H1 (cell line): ENCODE data around the gene KCNMA1. TPM values are rescaled to one million over a fixed set of nuclear protein-coding genes. Genes with fewer than 3 reads are reported as not detected.

Experiments
- CTCF ChIA-PET: fragments of 300-600 bp; sonication (Branson Sonifier 250); formaldehyde crosslinking; loops from one replicate; lab custom pipeline; 2021; ENCODE audit not compliant: partially characterized antibody; lab: Charles Lee
- POLR2A ChIA-PET: fragments of 300-600 bp; sonication (Branson Sonifier 250); formaldehyde crosslinking; loops from one replicate; lab custom pipeline; 2021; ENCODE audit warnings: inconsistent platforms; ENCODE audit not compliant: partially characterized antibody; lab: Charles Lee
- DNase-seq, 2 experiments: peaks; one replicate each; pipeline versions ENCODE4 v3.0.0 to v3.0.0-alpha.2; 2010 to 2022; ENCODE audit warnings: low spot score in 2 of 2, low read depth in 1 of 2, mixed read lengths in 1 of 2
- FAIRE-seq: peaks from 2 replicates; lab custom pipeline; 2011; peaks lifted over from hg19 to GRCh38; lab: Jason Lieb, UNC
- H2AFZ ChIP-seq: 2 replicates; pipeline ENCODE4 v1.8.1; 2012; ENCODE audit warnings: low read length, inconsistent platforms
- H2AK5ac ChIP-seq: 2 replicates; pipeline ENCODE4 v1.6.1; 2013; ENCODE audit warnings: low read depth, low read length
- H2BK120ac ChIP-seq: replicated peaks from 2 replicates; pipeline ENCODE3; 2013; ENCODE audit warnings: low read depth, low read length, inconsistent platforms
- H2BK12ac ChIP-seq: 2 replicates; pipeline ENCODE4 v1.6.1; 2013; ENCODE audit warnings: low read depth, low read length
- H2BK15ac ChIP-seq: 2 replicates; pipeline ENCODE4 v1.6.1; 2013; ENCODE audit warnings: low read length
- H2BK20ac ChIP-seq: 2 replicates; pipeline ENCODE4 v1.6.1; 2013; ENCODE audit warnings: low read length
- H2BK5ac ChIP-seq: 2 replicates; pipeline ENCODE4 v1.6.1; 2013; ENCODE audit warnings: low read depth, low read length
- H3K14ac ChIP-seq: 2 replicates; pipeline ENCODE4 v1.6.1; 2013; ENCODE audit warnings: inconsistent platforms; ENCODE audit not compliant: insufficient read length
- H3K18ac ChIP-seq: 2 replicates; pipeline ENCODE4 v1.6.1; 2013; ENCODE audit warnings: low read length; ENCODE audit errors: extremely low read depth
- H3K23ac ChIP-seq: 2 replicates; pipeline ENCODE4 v1.6.1; 2013; ENCODE audit warnings: inconsistent platforms; ENCODE audit not compliant: insufficient read length
- H3K23me2 ChIP-seq: 2 replicates; pipeline ENCODE4 v1.6.1; 2013; ENCODE audit warnings: low read depth, low read length
- H3K27ac ChIP-seq: 2 replicates; pipeline ENCODE4 v1.6.1; 2011; ENCODE audit warnings: low read depth, low read length, inconsistent platforms
- H3K27me3 ChIP-seq, 4 experiments: replicated peaks in 1 of 4; 1 replicate in 1 of 4; 2 replicates in 3 of 4; pipeline versions ENCODE4 v1.6.1 to v1.8.1; 2011 to 2013; ENCODE audit warnings: low read length in 3 of 4, mild to moderate bottlenecking in 3 of 4, inconsistent platforms in 2 of 4, mixed read lengths in 2 of 4, moderate library complexity in 1 of 4; ENCODE audit not compliant: control insufficient read depth in 3 of 4, insufficient read depth in 3 of 4; ENCODE audit errors: extremely low read depth in 1 of 4
- H3K36me3 ChIP-seq, 4 experiments: 2 replicates each; pipeline versions ENCODE4 v1.6.1 to v1.8.1; 2011 to 2013; ENCODE audit warnings: mild to moderate bottlenecking in 4 of 4, low read length in 3 of 4, moderate library complexity in 2 of 4, control low read depth in 1 of 4, inconsistent platforms in 1 of 4; ENCODE audit not compliant: insufficient read depth in 4 of 4, control insufficient read depth in 2 of 4
- H3K4ac ChIP-seq: replicated peaks from 2 replicates; pipeline ENCODE3; 2013; ENCODE audit warnings: low read length, low read depth, mixed read lengths, inconsistent platforms; ENCODE audit not compliant: insufficient read length
- H3K4me1 ChIP-seq, 4 experiments: replicated peaks in 1 of 4; 1 replicate in 1 of 4; 2 replicates in 3 of 4; pipeline versions ENCODE4 v1.6.1 to v1.8.1; 2011 to 2013; ENCODE audit warnings: low read length in 3 of 4, inconsistent platforms in 2 of 4, mixed read lengths in 1 of 4; ENCODE audit not compliant: insufficient read depth in 4 of 4, control insufficient read depth in 3 of 4
- H3K4me2 ChIP-seq, 2 experiments: 2 replicates each; pipeline versions ENCODE4 v1.6.1 to v1.8.1; 2011 to 2013; ENCODE audit warnings: low read depth in 2 of 2, low read length in 2 of 2, control low read depth in 1 of 2, inconsistent platforms in 1 of 2, mild to moderate bottlenecking in 1 of 2; ENCODE audit not compliant: insufficient read depth in 1 of 2
- H3K4me3 ChIP-seq, 4 experiments: fragments of 200-600, 300-600 bp in 1 of 4; sonication (generic), shearing (Covaris generic), sonication (Bioruptor Twin) in 1 of 4; 2 replicates each; pipeline versions ENCODE4 v1.5.1 to v1.8.1; 2011 to 2016; ENCODE audit warnings: low read length in 4 of 4, low read depth in 3 of 4, control low read depth in 2 of 4, inconsistent platforms in 2 of 4, mild to moderate bottlenecking in 2 of 4, mixed read lengths in 1 of 4, moderate library complexity in 1 of 4; ENCODE audit not compliant: insufficient read depth in 2 of 4; ENCODE audit errors: extremely low read depth in 1 of 4
- H3K56ac ChIP-seq: replicated peaks from 2 replicates; pipeline ENCODE3; 2013; ENCODE audit warnings: low read depth, mild to moderate bottlenecking, mixed read lengths, low read length, inconsistent platforms; ENCODE audit not compliant: insufficient read length
- H3K79me1 ChIP-seq: 2 replicates; pipeline ENCODE4 v1.6.1; 2013; ENCODE audit warnings: low read depth, low read length, control low read depth
- H3K79me2 ChIP-seq, 2 experiments: 2 replicates each; pipeline versions ENCODE4 v1.6.1 to v1.8.1; 2012 to 2013; ENCODE audit warnings: low read length in 2 of 2, mild to moderate bottlenecking in 2 of 2, inconsistent platforms in 1 of 2; ENCODE audit not compliant: insufficient read depth in 2 of 2, control insufficient read depth in 1 of 2
- H3K9ac ChIP-seq, 4 experiments: replicated peaks in 1 of 4; 1 replicate in 1 of 4; 2 replicates in 3 of 4; pipeline versions ENCODE4 v1.6.1 to v1.8.1; 2011 to 2013; ENCODE audit warnings: low read depth in 3 of 4, low read length in 3 of 4, control low read depth in 2 of 4, mild to moderate bottlenecking in 2 of 4, moderate library complexity in 2 of 4, inconsistent platforms in 1 of 4; ENCODE audit errors: extremely low read depth in 1 of 4
- H3K9me3 ChIP-seq, 2 experiments: 2 replicates each; pipeline versions ENCODE4 v1.6.1 to v1.8.1; 2012 to 2013; ENCODE audit warnings: mild to moderate bottlenecking in 2 of 2, moderate library complexity in 2 of 2, control low read depth in 1 of 2, inconsistent platforms in 1 of 2, low read depth in 1 of 2, low read length in 1 of 2, mixed read lengths in 1 of 2; ENCODE audit not compliant: insufficient read depth in 2 of 2
- H4K20me1 ChIP-seq, 2 experiments: replicated peaks in 1 of 2; 2 replicates each; pipeline versions ENCODE3 to v1.8.1; 2011 to 2013; ENCODE audit warnings: inconsistent platforms in 2 of 2, low read length in 2 of 2, mild to moderate bottlenecking in 1 of 2; ENCODE audit not compliant: insufficient read depth in 2 of 2, control insufficient read depth in 1 of 2
- H4K5ac ChIP-seq: 2 replicates; pipeline ENCODE4 v1.6.1; 2013; ENCODE audit warnings: low read length, low read depth, mixed read lengths, inconsistent platforms; ENCODE audit not compliant: insufficient read length
- H4K8ac ChIP-seq: 2 replicates; pipeline ENCODE4 v1.8.0; 2013; ENCODE audit warnings: mild to moderate bottlenecking, moderate library complexity, low read length, inconsistent platforms; ENCODE audit not compliant: insufficient read depth; ENCODE audit errors: extremely low read depth
- H4K91ac ChIP-seq: replicated peaks from 2 replicates; pipeline ENCODE3; 2013; ENCODE audit warnings: low read length, mixed read lengths, inconsistent platforms; ENCODE audit not compliant: insufficient read length
- RAD21 ChIP-seq, 2 experiments: IDR thresholded peaks in 1 of 2; conservative IDR thresholded peaks in 1 of 2; 2 replicates each; pipeline ENCODE4 v1.6.1; 2011; ENCODE audit warnings: low read depth in 2 of 2, low read length in 2 of 2, improper control_type of control experiment in 1 of 2, inconsistent platforms in 1 of 2, mild to moderate bottlenecking in 1 of 2, moderate library complexity in 1 of 2
- TAF1 ChIP-seq: IDR thresholded peaks from 2 replicates; pipeline ENCODE4 v1.6.1; 2011; ENCODE audit warnings: mild to moderate bottlenecking, low read depth, low read length
- WGBS, 2 experiments: shearing (Covaris generic) in 1 of 2; methylation state at CpG; one replicate each; pipeline versions ENCODE4 v1.1.6 to v1.1.7; 2013 to 2015; ENCODE audit warnings: low lambda C conversion rate in 2 of 2, mixed read lengths in 2 of 2, inconsistent platforms in 1 of 2, low coverage in 1 of 2, missing lambda C conversion rate in 1 of 2; ENCODE audit not compliant: insufficient replicate concordance in 2 of 2, insufficient coverage in 1 of 2, insufficient read length in 1 of 2; ENCODE audit errors: extremely low coverage in 1 of 2, missing lambda C conversion rate in 1 of 2; 5-methylcytosine and 5-hydroxymethylcytosine counted together
- polyA plus RNA-seq, 7 experiments: library from polyadenylated mRNA; depleted of rRNA in 3 of 7; stranded (reverse) in 5 of 7; unstranded in 2 of 7; fragments of >200 nt in 5 of 7; fragments of 200-250 nt in 2 of 7; gene quantifications; 1 replicate in 5 of 7; 2 replicates in 1 of 7; 4 replicates in 1 of 7; pipeline versions ENCODE4 v1.2.1 to v1.2.3, GENCODE V29; 2011 to 2013; ENCODE audit warnings: missing spikeins in 2 of 7, mixed read lengths in 2 of 7
- total RNA-seq: library from RNA; stranded (reverse); fragmentation: NEBNext Ultra II Directional; extraction: Animal tissue kit (Norgen Biotek cat#: 25700); gene quantifications from 2 replicates; pipeline ENCODE4 v1.2.1, GENCODE V29; 2021

KCNMA1 gene
- total and polyA plus RNA-seq, 2 of the 8 experiments (the other 6 are each of a cell fraction or from before 2014, with no cell fraction given): 10.2 to 11.1 TPM

DNA sequence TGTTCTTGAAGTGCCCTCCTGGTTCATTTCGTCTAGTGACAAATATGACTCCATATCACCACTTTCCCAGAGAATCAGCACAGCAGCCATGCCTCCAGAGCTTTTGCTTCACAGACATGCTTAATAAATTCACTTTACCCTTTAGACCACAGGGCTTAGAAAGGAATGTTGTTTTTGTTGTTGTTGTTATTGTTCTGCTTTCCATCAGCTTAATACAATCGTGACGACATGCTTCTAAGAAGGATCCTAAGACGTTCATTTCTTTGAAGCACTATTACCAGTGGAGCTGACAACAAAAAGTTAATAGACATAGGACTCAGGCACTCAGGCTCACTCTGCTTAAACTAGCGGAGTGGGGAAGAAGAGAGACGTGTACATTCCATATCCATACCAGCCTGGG is 418.6 kb downstream of the KCNMA1 start:
- H2BK20ac ChIP-seq: no peak overlapping the region
- no peak overlapping the region for H3K4me3 ChIP-seq
- H4K8ac ChIP-seq: no peak overlapping the region
- H3K27me3 ChIP-seq: no peaks in the 10 kb centered on the region
- FAIRE-seq: no peak
- H2BK120ac ChIP-seq: no peak overlapping the region
- H3K9me3 ChIP-seq: no peaks in the 10 kb centered on the region
- H3K9ac ChIP-seq: no peak overlapping the region
- H4K20me1 ChIP-seq: no peaks in the 10 kb centered on the region
- no peak overlapping the region for H3K4me2 ChIP-seq
- no peaks in the 10 kb centered on the region; the same call in 1 of the 2 replicates for H3K23me2 ChIP-seq
- H4K91ac ChIP-seq: no peak overlapping the region
- ChIA-PET POLR2A (no interaction called here), CTCF (interaction anchor here (1.2 to 2.5 kb wide), 3 partner anchors 15 to 422 kb away, joined by 3 to 9 read pairs (median 3); no protein-coding TSS in a partner anchor)
- no peak overlapping the region for H3K4ac ChIP-seq
- H3K18ac ChIP-seq: no peak overlapping the region
- H2AFZ ChIP-seq: no peak overlapping the region
- DNase-seq: no peak
- H4K5ac ChIP-seq: no peak overlapping the region
- H3K14ac ChIP-seq: no peak overlapping the region
- 85% methylated on average over 6 of the region's 6 CpGs; no CpG with 5 or more reads in 1 of the 2 experiments for WGBS, 2 experiments
- H2BK15ac ChIP-seq: no peak overlapping the region
- H2AK5ac ChIP-seq: no peak overlapping the region
- no peaks in the 10 kb centered on the region for H3K4me1 ChIP-seq
- H3K79me2 ChIP-seq: no peaks in the 10 kb centered on the region
- H2BK5ac ChIP-seq: no peak overlapping the region
- H3K79me1 ChIP-seq: no peaks in the 10 kb centered on the region
- no peaks in the 10 kb centered on the region for H3K36me3 ChIP-seq
- H2BK12ac ChIP-seq: no peak overlapping the region
- H3K23ac ChIP-seq: no peak overlapping the region
- no peak overlapping the region for H3K56ac ChIP-seq
- no peak overlapping the region for H3K27ac ChIP-seq
- no peak for TF ChIP-seq TAF1
- no peak for TF ChIP-seq RAD21 (IDR thresholded peaks at IDR 0.05 in 1 of 2, conservative IDR thresholded peaks at IDR 0.05 in 1 of 2; ENCODE audit: low read depth in 2 of 2, low read length in 2 of 2)
